Central memory CD8-positive, alpha-beta T cell (primary cell): ENCODE results near the gene RCC1.
A peak's percentile ranks its signal among the peaks of the same experiment; 100 is the strongest.
"Not testable (repeated sequence)": the region's sequence is repeated elsewhere in the genome, so short reads cannot be mapped to it uniquely, and the experiment has no call there.

Experiments
- ATAC-seq: fragments of 150-1000 bp; cut with Tn5 transposase; replicated peaks from 2 replicates; pipeline ENCODE4 v1.10.0; 2022; ENCODE audit warnings: mild to moderate bottlenecking, moderate FRiP score, moderate number of reproducible peaks; ENCODE audit not compliant: poor library complexity, severe bottlenecking; ENCODE audit errors: extremely low read depth
- DNase-seq, 2 donors: peaks; one replicate each; pipeline ENCODE4 v3.0.0; 2021; ENCODE audit warnings: low spot score in 2 of 2
- H3K27ac Mint-ChIP-seq: one replicate; pipeline ENCODE4 v1.8.0; 2022; ENCODE audit warnings: low read depth, mild to moderate bottlenecking, moderate library complexity, mixed read lengths
- H3K27me3 Mint-ChIP-seq: one replicate; pipeline ENCODE4 v1.8.0; 2022; ENCODE audit warnings: mixed read lengths
- H3K36me3 Mint-ChIP-seq: one replicate; pipeline ENCODE4 v1.8.0; 2022; ENCODE audit warnings: mild to moderate bottlenecking, moderate library complexity, mixed read lengths; ENCODE audit not compliant: insufficient read depth
- H3K4me1 Mint-ChIP-seq: one replicate; pipeline ENCODE4 v1.8.0; 2022; ENCODE audit warnings: mixed read lengths
- H3K4me3 Mint-ChIP-seq: one replicate; pipeline ENCODE4 v1.8.0; 2022; ENCODE audit warnings: mild to moderate bottlenecking, moderate library complexity, mixed read lengths
- H3K9me3 Mint-ChIP-seq: one replicate; pipeline ENCODE4 v1.8.0; 2022; ENCODE audit warnings: mixed read lengths

Gene RCC1

GRCh38 chr1:28517649-28517999 lies 11.8 kb downstream of the RCC1 start:
- DNase-seq = no peak
- H3K36me3 Mint-ChIP-seq = peaks cover 28% of the 10 kb centered on the region
- H3K9me3 Mint-ChIP-seq = no peaks in the 10 kb centered on the region
- H3K27ac Mint-ChIP-seq = peak overlapping the region; percentile 11
- ATAC-seq = no peak
- no peaks in the 10 kb centered on the region for H3K27me3 Mint-ChIP-seq
- peak overlapping the region; percentile 85 for H3K4me3 Mint-ChIP-seq
- peaks cover 31% of the 10 kb centered on the region for H3K4me1 Mint-ChIP-seq

GRCh38 chr1:28518000-28518744 lies 12.3 kb downstream of the RCC1 start:
- Mint-ChIP-seq H3K27ac (peak overlapping the region; percentile 79), H3K9me3 (no peaks in the 10 kb centered on the region), H3K27me3 (no peaks in the 10 kb centered on the region), H3K4me1 (peaks cover 28% of the 10 kb centered on the region), H3K36me3 (peaks cover 26% of the 10 kb centered on the region), H3K4me3 (peak overlapping the region; percentile 85)
- DNase-seq = peak; percentile 77 to 87
- ATAC-seq = peak; percentile 77

- Mint-ChIP-seq H3K27ac (peak overlapping the region; percentile 79), H3K4me1 (peaks cover 30% of the 10 kb centered on the region), H3K36me3 (peaks cover 19% of the 10 kb centered on the region), H3K9me3 (no peaks in the 10 kb centered on the region), H3K4me3 (peak overlapping the region; percentile 85), H3K27me3 (no peaks in the 10 kb centered on the region)
- DNase-seq = peak in 1 of 2 donors; percentile 23
- ATAC-seq = peak; percentile 63
Observed at GRCh38 chr1:28518745-28519341, 13.0 kb downstream of the RCC1 start.

GRCh38 chr1:28519946-28520725 lies 14.3 kb downstream of the RCC1 start:
- no peak overlapping the region for H3K27ac Mint-ChIP-seq

GRCh38 chr1:28520796-28521195 lies 15.0 kb downstream of the RCC1 start:
- not testable (repeated sequence) for H3K9me3 Mint-ChIP-seq, H3K27me3 Mint-ChIP-seq, DNase-seq, H3K4me3 Mint-ChIP-seq, H3K36me3 Mint-ChIP-seq, ATAC-seq
- H3K4me1 Mint-ChIP-seq = peaks cover 35% of the 10 kb centered on the region
- H3K27ac Mint-ChIP-seq = peak overlapping the region; percentile 10

More at GRCh38 chr1:28519946-28520725, 14.3 kb downstream of the RCC1 start:
- DNase-seq (no peak), ATAC-seq (no peak)
- Mint-ChIP-seq H3K4me1 (peaks cover 35% of the 10 kb centered on the region), H3K4me3 (peak overlapping the region; percentile 54), H3K27me3 (no peaks in the 10 kb centered on the region), H3K9me3 (no peaks in the 10 kb centered on the region), H3K36me3 (peaks cover 6% of the 10 kb centered on the region)

- ATAC-seq (no peak), DNase-seq (no peak)
- Mint-ChIP-seq H3K9me3 (no peaks in the 10 kb centered on the region), H3K4me3 (no peak overlapping the region), H3K4me1 (peaks cover 35% of the 10 kb centered on the region), H3K27ac (peak overlapping the region; percentile 10), H3K36me3 (peaks cover 5% of the 10 kb centered on the region), H3K27me3 (no peaks in the 10 kb centered on the region)
Observed at GRCh38 chr1:28521502-28522164, 15.8 kb downstream of the RCC1 start.

GRCh38 chr1:28522537-28522936 lies 16.7 kb downstream of the RCC1 start:
- not testable (repeated sequence) for DNase-seq, H3K9me3 Mint-ChIP-seq, ATAC-seq, H3K27me3 Mint-ChIP-seq, H3K4me3 Mint-ChIP-seq, H3K36me3 Mint-ChIP-seq, H3K27ac Mint-ChIP-seq
- H3K4me1 Mint-ChIP-seq = peaks cover 30% of the 10 kb centered on the region

- H3K36me3 Mint-ChIP-seq, ATAC-seq, DNase-seq, H3K9me3 Mint-ChIP-seq, H3K27ac Mint-ChIP-seq, H3K4me3 Mint-ChIP-seq, H3K27me3 Mint-ChIP-seq: not testable (repeated sequence)
- H3K4me1 Mint-ChIP-seq = peaks cover 17% of the 10 kb centered on the region
Observed at GRCh38 chr1:28525002-28525642, 19.3 kb downstream of the RCC1 start.

GRCh38 chr1:28526886-28527285 lies 21.0 kb downstream of the RCC1 start:
- no peaks in the 10 kb centered on the region for H3K27me3 Mint-ChIP-seq
- H3K9me3 Mint-ChIP-seq = no peaks in the 10 kb centered on the region
- no peak for ATAC-seq
- no peak overlapping the region for H3K27ac Mint-ChIP-seq
- no peak overlapping the region for H3K4me3 Mint-ChIP-seq
- peaks cover 6% of the 10 kb centered on the region for H3K36me3 Mint-ChIP-seq
- no peak for DNase-seq
- H3K4me1 Mint-ChIP-seq = peaks cover 11% of the 10 kb centered on the region

- peaks cover 6% of the 10 kb centered on the region for H3K36me3 Mint-ChIP-seq
- H3K4me1 Mint-ChIP-seq = no peaks in the 10 kb centered on the region
- H3K27ac Mint-ChIP-seq = no peak overlapping the region
- DNase-seq (no peak), ATAC-seq (no peak)
- H3K27me3 Mint-ChIP-seq = no peaks in the 10 kb centered on the region
- no peak overlapping the region for H3K4me3 Mint-ChIP-seq
- no peaks in the 10 kb centered on the region for H3K9me3 Mint-ChIP-seq
Observed at GRCh38 chr1:28530456-28530855, 24.6 kb downstream of the RCC1 start.

GRCh38 chr1:28534671-28535070 lies 28.8 kb downstream of the RCC1 start:
- Mint-ChIP-seq H3K4me1 (no peaks in the 10 kb centered on the region), H3K9me3 (no peaks in the 10 kb centered on the region), H3K36me3 (peaks cover 6% of the 10 kb centered on the region), H3K27me3 (no peaks in the 10 kb centered on the region), H3K4me3 (no peak overlapping the region), H3K27ac (no peak overlapping the region)
- ATAC-seq = no peak
- no peak for DNase-seq

- ATAC-seq (no peak), DNase-seq (no peak)
- Mint-ChIP-seq H3K4me3 (no peak overlapping the region), H3K4me1 (no peaks in the 10 kb centered on the region), H3K27me3 (no peaks in the 10 kb centered on the region), H3K36me3 (peaks cover 4% of the 10 kb centered on the region), H3K27ac (no peak overlapping the region), H3K9me3 (no peaks in the 10 kb centered on the region)
Observed at GRCh38 chr1:28535180-28535579, 29.3 kb downstream of the RCC1 start.
